ENCODE data around the gene EPSTI1.

EPSTI1 gene

DNA sequence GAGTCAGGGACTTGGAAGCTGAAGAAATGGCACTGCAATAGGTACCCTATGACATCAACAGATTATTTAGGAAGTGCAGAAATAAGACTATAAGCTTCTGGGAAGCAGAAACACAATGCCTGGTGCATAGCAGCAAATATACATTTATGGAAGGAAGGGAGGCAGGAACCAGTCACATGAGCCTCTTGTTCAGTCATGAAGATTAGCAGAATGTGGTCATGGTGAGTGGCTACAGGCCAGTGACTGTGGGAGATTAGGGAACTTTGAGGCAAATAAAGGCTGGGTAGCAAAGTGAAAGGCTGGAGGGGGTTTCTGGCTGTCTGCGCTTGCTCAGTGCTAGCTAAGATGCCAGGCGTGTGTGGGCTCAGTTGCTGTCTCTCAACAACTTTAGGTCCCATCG lies 96.3 kb downstream of the EPSTI1 start:
- H3K4me2 ChIP-seq = no peak overlapping the region
- H3K36me3 ChIP-seq (ENCODE audit: insufficient read depth) = no peaks in the 10 kb centered on the region
- H3K4me1 ChIP-seq (ENCODE audit: low read depth, poor library complexity, severe bottlenecking) = no peaks in the 10 kb centered on the region
- no peaks in the 10 kb centered on the region for H3K79me2 ChIP-seq (ENCODE audit: insufficient read depth, low read depth)
- no peak overlapping the region for H3K27ac ChIP-seq
- no peak overlapping the region for H2AFZ ChIP-seq (ENCODE audit: low read depth)
- H4K20me1 ChIP-seq (ENCODE audit: insufficient read depth) = no peaks in the 10 kb centered on the region
- TF ChIP-seq, protein P1, sequence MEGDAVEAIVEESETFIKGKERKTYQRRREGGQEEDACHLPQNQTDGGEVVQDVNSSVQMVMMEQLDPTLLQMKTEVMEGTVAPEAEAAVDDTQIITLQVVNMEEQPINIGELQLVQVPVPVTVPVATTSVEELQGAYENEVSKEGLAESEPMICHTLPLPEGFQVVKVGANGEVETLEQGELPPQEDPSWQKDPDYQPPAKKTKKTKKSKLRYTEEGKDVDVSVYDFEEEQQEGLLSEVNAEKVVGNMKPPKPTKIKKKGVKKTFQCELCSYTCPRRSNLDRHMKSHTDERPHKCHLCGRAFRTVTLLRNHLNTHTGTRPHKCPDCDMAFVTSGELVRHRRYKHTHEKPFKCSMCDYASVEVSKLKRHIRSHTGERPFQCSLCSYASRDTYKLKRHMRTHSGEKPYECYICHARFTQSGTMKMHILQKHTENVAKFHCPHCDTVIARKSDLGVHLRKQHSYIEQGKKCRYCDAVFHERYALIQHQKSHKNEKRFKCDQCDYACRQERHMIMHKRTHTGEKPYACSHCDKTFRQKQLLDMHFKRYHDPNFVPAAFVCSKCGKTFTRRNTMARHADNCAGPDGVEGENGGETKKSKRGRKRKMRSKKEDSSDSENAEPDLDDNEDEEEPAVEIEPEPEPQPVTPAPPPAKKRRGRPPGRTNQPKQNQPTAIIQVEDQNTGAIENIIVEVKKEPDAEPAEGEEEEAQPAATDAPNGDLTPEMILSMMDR (conservative IDR thresholded peaks at IDR 0.05; ENCODE audit: low read depth, low read length) = no peak
- H3K27me3 ChIP-seq (ENCODE audit: insufficient read depth, low read depth) = no peaks in the 10 kb centered on the region
- no peak overlapping the region for H3K9ac ChIP-seq
- H3K4me3 ChIP-seq (IDR thresholded peaks at IDR 0.05; ENCODE audit: insufficient read depth, low read depth, low read length) = no peak overlapping the region

DNA sequence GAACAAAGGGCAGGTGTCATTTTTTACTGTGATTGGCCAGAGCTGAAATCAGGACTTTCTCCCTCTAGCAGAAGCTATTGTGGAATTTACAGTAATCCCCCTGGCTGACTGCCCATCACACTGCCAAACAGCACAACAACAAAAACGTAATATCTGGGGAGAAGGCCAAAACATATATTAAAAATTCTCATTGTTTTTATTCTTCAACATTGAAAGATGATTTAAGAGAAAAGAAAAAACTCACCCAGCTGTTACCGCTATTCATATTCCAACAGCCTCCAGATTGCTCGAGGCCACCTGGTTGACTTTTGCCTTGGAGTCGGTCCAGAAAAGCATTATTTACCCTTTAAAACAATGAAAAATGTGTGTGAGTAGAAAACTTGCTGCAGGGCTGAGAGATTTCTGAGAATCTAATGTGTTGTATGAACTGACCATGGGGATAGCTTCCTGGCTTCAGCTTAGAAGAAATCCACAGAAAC lies 97.2 kb downstream of the EPSTI1 start:
- H3K27ac ChIP-seq = no peak overlapping the region
- H3K4me2 ChIP-seq = no peak overlapping the region
- H2AFZ ChIP-seq (ENCODE audit: low read depth) = no peak overlapping the region
- H4K20me1 ChIP-seq (ENCODE audit: insufficient read depth) = no peaks in the 10 kb centered on the region
- H3K27me3 ChIP-seq (ENCODE audit: insufficient read depth, low read depth) = no peaks in the 10 kb centered on the region
- H3K4me1 ChIP-seq (ENCODE audit: low read depth, poor library complexity, severe bottlenecking) = no peaks in the 10 kb centered on the region
- H3K4me3 ChIP-seq (IDR thresholded peaks at IDR 0.05; ENCODE audit: insufficient read depth, low read depth, low read length) = no peak overlapping the region
- H3K79me2 ChIP-seq (ENCODE audit: insufficient read depth, low read depth) = no peaks in the 10 kb centered on the region
- TF ChIP-seq, protein P1 (conservative IDR thresholded peaks at IDR 0.05; ENCODE audit: low read depth, low read length) = no peak
- no peaks in the 10 kb centered on the region for H3K36me3 ChIP-seq (ENCODE audit: insufficient read depth)
- no peak overlapping the region for H3K9ac ChIP-seq

DNA sequence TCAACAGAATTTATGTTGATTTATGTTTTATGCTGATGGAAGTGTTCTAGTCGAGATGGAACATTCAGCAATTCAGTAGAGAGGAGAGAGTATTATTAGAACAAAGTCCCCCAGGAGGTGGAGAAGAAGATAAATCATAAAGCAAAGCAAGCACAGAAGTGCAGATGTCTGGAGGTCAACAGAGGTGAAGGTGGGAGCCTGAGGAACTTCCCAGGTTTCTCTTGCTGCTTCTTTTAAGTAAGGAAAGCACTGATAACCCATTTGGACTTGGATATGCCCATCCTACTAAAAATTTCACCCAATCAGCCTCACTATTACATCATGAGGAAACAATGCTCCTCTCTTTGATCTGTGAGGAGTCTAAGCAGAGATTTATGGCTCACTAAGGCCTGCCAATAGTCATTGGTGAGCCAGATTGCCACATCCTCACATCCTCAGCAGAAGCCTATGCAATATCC lies 98.8 kb downstream of the EPSTI1 start:
- H3K4me1 ChIP-seq (ENCODE audit: low read depth, poor library complexity, severe bottlenecking) = no peaks in the 10 kb centered on the region
- H3K9ac ChIP-seq = no peak overlapping the region
- H3K79me2 ChIP-seq (ENCODE audit: insufficient read depth, low read depth) = no peaks in the 10 kb centered on the region
- H3K4me2 ChIP-seq = no peak overlapping the region
- H3K27ac ChIP-seq = no peak overlapping the region
- no peaks in the 10 kb centered on the region for H4K20me1 ChIP-seq (ENCODE audit: insufficient read depth)
- H2AFZ ChIP-seq (ENCODE audit: low read depth) = no peak overlapping the region
- no peak overlapping the region for H3K4me3 ChIP-seq (IDR thresholded peaks at IDR 0.05; ENCODE audit: insufficient read depth, low read depth, low read length)
- TF ChIP-seq, protein P1 (conservative IDR thresholded peaks at IDR 0.05; ENCODE audit: low read depth, low read length) = no peak
- no peaks in the 10 kb centered on the region for H3K36me3 ChIP-seq (ENCODE audit: insufficient read depth)
- H3K27me3 ChIP-seq (ENCODE audit: insufficient read depth, low read depth) = no peaks in the 10 kb centered on the region

DNA sequence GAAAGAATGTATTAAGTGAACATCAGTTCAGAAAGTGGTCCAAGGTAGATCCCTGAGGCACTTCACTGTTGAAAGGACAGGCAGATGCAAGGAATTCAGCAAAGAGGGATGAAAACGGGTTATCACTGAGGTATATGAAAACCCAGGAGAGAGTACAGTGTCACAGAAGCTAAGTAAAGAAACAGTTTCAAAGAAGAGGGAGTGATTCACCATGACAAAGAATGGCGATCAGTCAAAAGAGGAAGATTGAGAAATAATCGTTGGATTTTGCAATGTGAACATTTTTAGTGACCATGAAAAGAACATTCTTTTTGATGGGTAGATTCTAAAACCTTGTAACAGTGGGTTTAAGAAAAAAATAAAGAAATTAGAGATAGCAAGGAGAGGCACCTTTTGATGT lies 99.3 kb downstream of the EPSTI1 start:
- Histone ChIP-seq H3K4me1 (ENCODE audit: low read depth, poor library complexity, severe bottlenecking) (no peaks in the 10 kb centered on the region), H4K20me1 (ENCODE audit: insufficient read depth) (no peaks in the 10 kb centered on the region), H3K36me3 (ENCODE audit: insufficient read depth) (no peaks in the 10 kb centered on the region), H3K27me3 (ENCODE audit: insufficient read depth, low read depth) (no peaks in the 10 kb centered on the region), H3K79me2 (ENCODE audit: insufficient read depth, low read depth) (no peaks in the 10 kb centered on the region), H3K27ac (no peak overlapping the region), H2AFZ (ENCODE audit: low read depth) (no peak overlapping the region), H3K4me2 (no peak overlapping the region), H3K9ac (no peak overlapping the region), H3K4me3 (IDR thresholded peaks at IDR 0.05; ENCODE audit: insufficient read depth, low read depth, low read length) (no peak overlapping the region)
- TF ChIP-seq, protein P1 (conservative IDR thresholded peaks at IDR 0.05; ENCODE audit: low read depth, low read length) = no peak

Measured in KMS-11 (cell line).